SK-N-SH treated with all-trans-retinoic acid at 6 μM for 48 hours (cell line): ENCODE measurements around the gene FAIM.

Source experiments
- ESRRG ChIP-seq: fragments of 250-450 bp; sonication (Bioruptor Pico); IDR thresholded peaks from 2 replicates; pipeline ENCODE4 v1.6.1; 2021; ENCODE audit warnings: mild to moderate bottlenecking
- PPARA ChIP-seq: fragments of 250-450 bp; sonication (Bioruptor Pico); IDR thresholded peaks from 2 replicates; pipeline ENCODE4 v1.5.0; 2020; ENCODE audit warnings: mild to moderate bottlenecking, borderline replicate concordance
- RARB ChIP-seq: fragments of 250-450 bp; sonication (Bioruptor Pico); IDR thresholded peaks from 2 replicates; pipeline ENCODE4 v1.8.0; 2021; ENCODE audit warnings: mild to moderate bottlenecking, moderate library complexity
- SNAI2 ChIP-seq: fragments of 250-450 bp; sonication (Bioruptor Pico); IDR thresholded peaks from 2 replicates; pipeline ENCODE4 v1.5.0; 2020; ENCODE audit warnings: mild to moderate bottlenecking, moderate library complexity
- TSHZ2 ChIP-seq: fragments of 250-450 bp; sonication (Bioruptor Pico); IDR thresholded peaks from 2 replicates; pipeline ENCODE4 v1.5.0; 2020; ENCODE audit warnings: mild to moderate bottlenecking, moderate library complexity
- ZFP3 ChIP-seq: fragments of 250-450 bp; sonication (Bioruptor Pico); IDR thresholded peaks from 2 replicates; pipeline ENCODE4 v1.5.0; 2020; ENCODE audit warnings: mild to moderate bottlenecking, moderate library complexity
- ZNF565 ChIP-seq: fragments of 450-650 bp; formaldehyde crosslinking; conservative IDR thresholded peaks from 2 replicates; pipeline ENCODE4 v1.5.0; 2020; ENCODE audit warnings: low read depth, mild to moderate bottlenecking, moderate library complexity
- ZNF8 ChIP-seq: fragments of 450-650 bp; formaldehyde crosslinking; IDR thresholded peaks from 2 replicates; pipeline ENCODE4 v1.5.0; 2020; ENCODE audit warnings: mild to moderate bottlenecking, moderate library complexity
- TF ChIP-seq, protein P1 (sequence below): fragments of 250-450 bp; sonication (Bioruptor Pico); IDR thresholded peaks from 2 replicates; pipeline ENCODE4 v1.8.0; 2020; ENCODE audit warnings: mild to moderate bottlenecking, moderate library complexity, borderline replicate concordance

DNA sequence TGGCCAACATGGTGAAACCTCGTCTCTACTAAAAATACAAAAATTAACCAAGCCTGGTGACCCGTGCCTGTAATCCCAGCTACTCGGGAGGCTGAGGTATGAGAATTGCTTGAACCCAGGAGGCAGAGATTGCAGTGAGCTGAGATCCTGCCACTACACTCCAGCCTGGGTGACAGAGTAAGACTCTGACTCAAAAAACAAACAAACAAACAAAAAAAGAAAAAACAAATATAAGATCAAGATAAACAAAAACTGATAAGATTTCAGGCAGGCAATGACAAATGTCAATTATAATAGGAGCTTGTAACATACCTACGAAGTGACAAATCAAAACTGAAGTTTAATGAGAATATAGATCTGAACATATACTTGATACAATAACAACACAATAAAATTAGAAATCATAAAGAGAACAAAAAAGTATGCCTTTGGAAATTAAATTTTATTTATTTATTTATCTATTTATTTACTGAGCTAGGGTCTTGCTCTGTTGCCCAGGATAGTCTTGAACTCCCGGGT is 70.4 kb downstream of the FAIM start:
- TF ChIP-seq TSHZ2 (CRISPR knock-in tag): no peak
- TF ChIP-seq ZNF8 (CRISPR knock-in tag): no peak
- no peak for TF ChIP-seq ZFP3 (CRISPR knock-in tag)
- TF ChIP-seq RARB (CRISPR knock-in tag): no peak
- TF ChIP-seq ZNF565 (CRISPR knock-in tag): no peak
- TF ChIP-seq, protein P1, sequence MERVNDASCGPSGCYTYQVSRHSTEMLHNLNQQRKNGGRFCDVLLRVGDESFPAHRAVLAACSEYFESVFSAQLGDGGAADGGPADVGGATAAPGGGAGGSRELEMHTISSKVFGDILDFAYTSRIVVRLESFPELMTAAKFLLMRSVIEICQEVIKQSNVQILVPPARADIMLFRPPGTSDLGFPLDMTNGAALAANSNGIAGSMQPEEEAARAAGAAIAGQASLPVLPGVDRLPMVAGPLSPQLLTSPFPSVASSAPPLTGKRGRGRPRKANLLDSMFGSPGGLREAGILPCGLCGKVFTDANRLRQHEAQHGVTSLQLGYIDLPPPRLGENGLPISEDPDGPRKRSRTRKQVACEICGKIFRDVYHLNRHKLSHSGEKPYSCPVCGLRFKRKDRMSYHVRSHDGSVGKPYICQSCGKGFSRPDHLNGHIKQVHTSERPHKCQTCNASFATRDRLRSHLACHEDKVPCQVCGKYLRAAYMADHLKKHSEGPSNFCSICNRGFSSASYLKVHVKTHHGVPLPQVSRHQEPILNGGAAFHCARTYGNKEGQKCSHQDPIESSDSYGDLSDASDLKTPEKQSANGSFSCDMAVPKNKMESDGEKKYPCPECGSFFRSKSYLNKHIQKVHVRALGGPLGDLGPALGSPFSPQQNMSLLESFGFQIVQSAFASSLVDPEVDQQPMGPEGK (CRISPR knock-in tag): no peak
- no peak for TF ChIP-seq PPARA (CRISPR knock-in tag)
- TF ChIP-seq ESRRG: no peak
- TF ChIP-seq SNAI2 (CRISPR knock-in tag): no peak
